ENCODE data around the gene OPA3.

The OPA3 gene

DNA sequence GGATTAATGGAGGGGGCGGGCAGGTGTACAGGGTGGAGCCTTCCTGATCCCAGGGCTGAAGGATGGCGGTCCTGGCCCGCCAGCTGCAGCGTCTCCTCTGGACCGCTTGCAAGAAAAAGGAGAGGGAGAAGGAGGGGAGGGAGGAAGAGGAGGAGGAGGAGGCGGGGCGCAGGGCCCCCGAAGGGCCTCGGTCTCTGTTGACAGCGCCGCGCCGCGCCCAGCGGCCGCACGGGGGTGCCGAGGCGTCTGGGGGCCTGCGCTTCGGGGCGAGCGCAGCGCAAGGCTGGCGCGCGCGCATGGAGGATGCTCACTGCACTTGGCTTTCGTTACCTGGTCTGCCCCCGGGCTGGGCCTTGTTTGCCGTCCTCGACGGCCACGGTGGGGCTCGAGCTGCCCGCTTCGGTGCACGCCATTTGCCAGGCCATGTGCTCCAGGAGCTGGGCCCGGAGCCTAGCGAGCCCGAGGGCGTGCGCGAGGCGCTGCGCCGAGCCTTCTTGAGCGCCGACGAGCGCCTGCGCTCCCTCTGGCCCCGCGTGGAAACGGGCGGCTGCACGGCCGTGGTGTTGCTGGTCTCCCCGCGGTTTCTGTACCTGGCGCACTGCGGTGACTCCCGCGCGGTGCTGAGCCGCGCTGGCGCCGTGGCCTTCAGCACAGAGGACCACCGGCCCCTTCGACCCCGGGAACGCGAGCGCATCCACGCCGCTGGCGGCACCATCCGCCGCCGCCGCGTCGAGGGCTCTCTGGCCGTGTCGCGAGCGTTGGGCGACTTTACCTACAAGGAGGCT lies 86.0 kb downstream of the OPA3 start, which contains the start of gene PPM1N:
TSS of gene PPM1N (plus strand) at position 33 of the 785 bp plus-strand sequence. CDS start at position 63, 30 bp downstream.
- TF ChIP-seq GABPA (IDR thresholded peaks at IDR 0.05; ENCODE audit: low read depth) (no peak), POLR2AphosphoS5 (IDR thresholded peaks at IDR 0.05; ENCODE audit: low read depth) (no peak), SPI1 (IDR thresholded peaks at IDR 0.05; ENCODE audit: borderline replicate concordance, low read depth) (no peak)
- TF ChIP-seq, protein P1, sequence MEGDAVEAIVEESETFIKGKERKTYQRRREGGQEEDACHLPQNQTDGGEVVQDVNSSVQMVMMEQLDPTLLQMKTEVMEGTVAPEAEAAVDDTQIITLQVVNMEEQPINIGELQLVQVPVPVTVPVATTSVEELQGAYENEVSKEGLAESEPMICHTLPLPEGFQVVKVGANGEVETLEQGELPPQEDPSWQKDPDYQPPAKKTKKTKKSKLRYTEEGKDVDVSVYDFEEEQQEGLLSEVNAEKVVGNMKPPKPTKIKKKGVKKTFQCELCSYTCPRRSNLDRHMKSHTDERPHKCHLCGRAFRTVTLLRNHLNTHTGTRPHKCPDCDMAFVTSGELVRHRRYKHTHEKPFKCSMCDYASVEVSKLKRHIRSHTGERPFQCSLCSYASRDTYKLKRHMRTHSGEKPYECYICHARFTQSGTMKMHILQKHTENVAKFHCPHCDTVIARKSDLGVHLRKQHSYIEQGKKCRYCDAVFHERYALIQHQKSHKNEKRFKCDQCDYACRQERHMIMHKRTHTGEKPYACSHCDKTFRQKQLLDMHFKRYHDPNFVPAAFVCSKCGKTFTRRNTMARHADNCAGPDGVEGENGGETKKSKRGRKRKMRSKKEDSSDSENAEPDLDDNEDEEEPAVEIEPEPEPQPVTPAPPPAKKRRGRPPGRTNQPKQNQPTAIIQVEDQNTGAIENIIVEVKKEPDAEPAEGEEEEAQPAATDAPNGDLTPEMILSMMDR (IDR thresholded peaks at IDR 0.05; ENCODE audit: insufficient read depth, low read length): no peak
- TF ChIP-seq, protein P2, sequence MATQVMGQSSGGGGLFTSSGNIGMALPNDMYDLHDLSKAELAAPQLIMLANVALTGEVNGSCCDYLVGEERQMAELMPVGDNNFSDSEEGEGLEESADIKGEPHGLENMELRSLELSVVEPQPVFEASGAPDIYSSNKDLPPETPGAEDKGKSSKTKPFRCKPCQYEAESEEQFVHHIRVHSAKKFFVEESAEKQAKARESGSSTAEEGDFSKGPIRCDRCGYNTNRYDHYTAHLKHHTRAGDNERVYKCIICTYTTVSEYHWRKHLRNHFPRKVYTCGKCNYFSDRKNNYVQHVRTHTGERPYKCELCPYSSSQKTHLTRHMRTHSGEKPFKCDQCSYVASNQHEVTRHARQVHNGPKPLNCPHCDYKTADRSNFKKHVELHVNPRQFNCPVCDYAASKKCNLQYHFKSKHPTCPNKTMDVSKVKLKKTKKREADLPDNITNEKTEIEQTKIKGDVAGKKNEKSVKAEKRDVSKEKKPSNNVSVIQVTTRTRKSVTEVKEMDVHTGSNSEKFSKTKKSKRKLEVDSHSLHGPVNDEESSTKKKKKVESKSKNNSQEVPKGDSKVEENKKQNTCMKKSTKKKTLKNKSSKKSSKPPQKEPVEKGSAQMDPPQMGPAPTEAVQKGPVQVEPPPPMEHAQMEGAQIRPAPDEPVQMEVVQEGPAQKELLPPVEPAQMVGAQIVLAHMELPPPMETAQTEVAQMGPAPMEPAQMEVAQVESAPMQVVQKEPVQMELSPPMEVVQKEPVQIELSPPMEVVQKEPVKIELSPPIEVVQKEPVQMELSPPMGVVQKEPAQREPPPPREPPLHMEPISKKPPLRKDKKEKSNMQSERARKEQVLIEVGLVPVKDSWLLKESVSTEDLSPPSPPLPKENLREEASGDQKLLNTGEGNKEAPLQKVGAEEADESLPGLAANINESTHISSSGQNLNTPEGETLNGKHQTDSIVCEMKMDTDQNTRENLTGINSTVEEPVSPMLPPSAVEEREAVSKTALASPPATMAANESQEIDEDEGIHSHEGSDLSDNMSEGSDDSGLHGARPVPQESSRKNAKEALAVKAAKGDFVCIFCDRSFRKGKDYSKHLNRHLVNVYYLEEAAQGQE (IDR thresholded peaks at IDR 0.05; ENCODE audit: insufficient replicate concordance, low read depth): no peak
- no peak for DNase-seq (ENCODE audit: low read depth in 1 of 2, low spot score in 1 of 2)
- Histone ChIP-seq H3K27me3 (ENCODE audit: insufficient read depth, poor library complexity, severe bottlenecking) (peaks cover 32% of the 10 kb centered on the region), H3K4me3 (replicated peaks; ENCODE audit: insufficient read depth, low read length) (peak within 1 kb of the TSS; percentile 33), H3K27ac (replicated peaks) (no peak within 1 kb of the TSS)

DNA sequence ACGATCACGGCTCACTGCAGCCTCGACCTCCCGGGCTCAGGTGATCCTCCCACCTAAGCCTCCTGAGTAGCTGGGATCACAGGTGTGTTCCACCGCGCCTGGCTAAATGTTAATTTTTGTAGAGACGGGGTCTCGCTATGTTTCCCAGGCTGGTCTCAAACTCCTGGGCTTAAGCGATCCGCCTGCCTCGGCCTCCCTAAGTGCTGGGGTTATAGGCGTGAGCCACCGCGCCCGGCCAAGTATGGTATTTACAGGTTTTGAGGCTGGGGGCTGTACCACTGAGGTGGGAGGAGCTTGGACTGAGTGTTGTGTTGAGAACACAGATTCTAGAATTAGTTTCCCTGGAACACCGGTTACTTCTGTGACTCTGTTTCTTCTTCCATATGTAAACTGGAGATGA lies 86.8 kb downstream of the OPA3 start:
- TF ChIP-seq, protein P2 (IDR thresholded peaks at IDR 0.05; ENCODE audit: insufficient replicate concordance, low read depth): no peak
- TF ChIP-seq, protein P1 (IDR thresholded peaks at IDR 0.05; ENCODE audit: insufficient read depth, low read length): no peak
- no peak for TF ChIP-seq POLR2AphosphoS5 (IDR thresholded peaks at IDR 0.05; ENCODE audit: low read depth)
- no peak for TF ChIP-seq SPI1 (IDR thresholded peaks at IDR 0.05; ENCODE audit: borderline replicate concordance, low read depth)
- no peak for TF ChIP-seq GABPA (IDR thresholded peaks at IDR 0.05; ENCODE audit: low read depth)
- H3K4me3 ChIP-seq (replicated peaks; ENCODE audit: insufficient read depth, low read length): no peak overlapping the region
- H3K27ac ChIP-seq (replicated peaks): no peak overlapping the region
- H3K27me3 ChIP-seq (ENCODE audit: insufficient read depth, poor library complexity, severe bottlenecking): peaks cover 32% of the 10 kb centered on the region
- DNase-seq (ENCODE audit: low read depth in 1 of 2, low spot score in 1 of 2): no peak

DNA sequence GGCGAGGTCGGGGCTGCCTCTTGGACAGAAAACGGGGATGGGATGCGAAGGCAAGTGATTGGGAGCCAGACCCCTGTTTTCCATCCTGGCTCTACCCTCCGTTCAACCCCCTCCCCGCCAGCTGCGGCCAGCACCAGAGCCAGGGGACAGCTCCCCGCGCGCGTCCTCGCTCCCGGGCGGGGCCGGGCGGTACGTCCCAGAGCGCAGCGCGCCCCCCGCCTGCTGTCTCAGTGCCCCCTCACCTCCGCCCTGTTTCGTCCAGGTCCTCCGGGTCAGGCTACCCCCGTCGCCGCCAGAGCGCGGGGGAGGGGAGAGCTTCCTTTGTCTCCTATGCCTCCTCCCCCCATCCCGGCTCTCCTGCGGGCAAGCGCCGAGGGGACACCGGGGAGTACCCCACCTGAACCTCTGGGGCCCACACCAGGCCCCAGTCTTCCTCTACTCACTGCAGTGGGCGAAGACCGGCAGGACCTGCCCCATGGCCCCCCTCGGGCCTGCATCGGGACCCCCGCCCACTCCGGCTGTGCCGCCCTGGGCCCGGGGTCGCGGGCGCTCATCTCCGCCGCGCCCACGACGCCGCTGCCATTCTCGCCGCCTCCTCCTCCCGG lies 88.2 kb downstream of the OPA3 start:
- Histone ChIP-seq H3K27me3 (ENCODE audit: insufficient read depth, poor library complexity, severe bottlenecking) (peaks cover 32% of the 10 kb centered on the region), H3K4me3 (replicated peaks; ENCODE audit: insufficient read depth, low read length) (peak overlapping the region; percentile 51), H3K27ac (replicated peaks) (no peak overlapping the region)
- TF ChIP-seq, protein P2 (IDR thresholded peaks at IDR 0.05; ENCODE audit: insufficient replicate concordance, low read depth): peak; percentile 99
- no peak for TF ChIP-seq SPI1 (IDR thresholded peaks at IDR 0.05; ENCODE audit: borderline replicate concordance, low read depth)
- DNase-seq (ENCODE audit: low read depth in 1 of 2, low spot score in 1 of 2): no peak

Measured in HL-60 (cell line).